ENCODE measurements around the gene DOCK4. TPM values are rescaled to one million over a fixed set of nuclear protein-coding genes. Genes with fewer than 3 reads are reported as not detected.

Gene DOCK4
- total RNA-seq, 1 experiment from 2014 or later, result 4.9 TPM

DNA sequence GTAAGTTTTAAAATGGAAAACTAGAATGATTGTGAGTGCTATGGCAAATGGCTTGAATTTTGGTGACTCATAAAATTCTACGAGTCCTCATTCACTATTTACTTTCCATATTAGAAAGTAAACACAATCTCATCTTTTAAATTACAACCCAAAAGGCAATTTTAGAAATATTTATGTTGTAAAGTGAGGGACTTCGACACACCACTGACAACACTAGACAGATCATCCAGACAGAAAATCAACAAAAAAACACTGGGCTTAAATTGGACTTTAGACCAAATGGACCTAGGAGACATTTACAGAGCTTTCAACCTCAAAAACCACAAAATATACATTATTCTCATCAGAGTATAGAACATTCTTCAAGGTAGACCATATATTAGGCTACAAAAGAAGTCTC is 30.4 kb upstream of the DOCK4 start:
- Histone ChIP-seq H3K27ac (ENCODE audit: insufficient read length, low read depth, low read length) (no peak overlapping the region), H3T11ph (ENCODE audit: low read length) (no peak overlapping the region), H3K14ac (ENCODE audit: insufficient read depth, low read length) (no peak overlapping the region), H2AK5ac (ENCODE audit: insufficient read length, low read length) (no peak overlapping the region), H3K9me3 (ENCODE audit: control insufficient read depth, low read depth, low read length) (no peaks in the 10 kb centered on the region), H3K56ac (ENCODE audit: insufficient read length, low read depth, low read length) (no peak overlapping the region), H3K4me2 (ENCODE audit: insufficient read depth, insufficient read length, low read length) (no peak overlapping the region), H2BK15ac (ENCODE audit: low read depth, low read length) (no peak overlapping the region), H4K91ac (ENCODE audit: insufficient read length, low read depth, low read length) (no peak overlapping the region), H3K9ac (ENCODE audit: extremely low read depth, insufficient read length, low read length) (no peak overlapping the region), H3K79me1 (ENCODE audit: insufficient read depth, low read depth, low read length, poor library complexity, severe bottlenecking) (peaks cover 7% of the 10 kb centered on the region), H4K20me1 (ENCODE audit: control insufficient read depth, insufficient read depth, insufficient read length) (no peaks in the 10 kb centered on the region), H4K5ac (ENCODE audit: insufficient read length, low read depth, low read length) (no peak overlapping the region), H2BK120ac (ENCODE audit: low read depth, low read length, poor library complexity, severe bottlenecking) (no peak overlapping the region), H3K4me1 (ENCODE audit: insufficient read depth, low read length) (no peaks in the 10 kb centered on the region), H3K79me2 (ENCODE audit: insufficient read depth, low read length) (peaks cover 4% of the 10 kb centered on the region; the same call in 1 of the 2 replicates), H3K23ac (ENCODE audit: insufficient read length, low read depth, low read length) (no peak overlapping the region), H2AFZ (ENCODE audit: low read length) (no peak overlapping the region), H3K18ac (ENCODE audit: insufficient read length, low read depth, low read length) (no peak overlapping the region), H2BK12ac (ENCODE audit: insufficient read length, low read depth, low read length) (no peak overlapping the region), H2BK5ac (ENCODE audit: insufficient read length, low read length) (no peak overlapping the region), H2BK20ac (ENCODE audit: low read depth, low read length, poor library complexity, severe bottlenecking) (no peak overlapping the region), H3K4ac (ENCODE audit: low read depth, low read length) (no peak overlapping the region), H3K23me2 (ENCODE audit: insufficient read length, low read depth, low read length, poor library complexity, severe bottlenecking) (no peaks in the 10 kb centered on the region), H3K27me3 (ENCODE audit: insufficient read depth, low read length) (no peaks in the 10 kb centered on the region), H4K8ac (replicated peaks; ENCODE audit: insufficient read length, low read depth, low read length) (no peak overlapping the region)
- no peak for DNase-seq
- WGBS (ENCODE audit: extremely low coverage, insufficient read length, low lambda C conversion rate), result no CpG with 5 or more reads among the region's 2 CpGs
- Mint-ChIP-seq H3K4me3 (no peak overlapping the region), H3K9me3 (peaks cover 0 to 3% of the 10 kb centered on the region in 2 experiments; a peak in 3 of 5 replicates), H3K27me3 (ENCODE audit: low read depth) (no peaks in the 10 kb centered on the region), H3K27ac (no peak overlapping the region), H3K36me3 (ENCODE audit: insufficient read depth in 1 of 3, low read depth in 3 of 3) (peaks cover 0 to 13% (median 0%) of the 10 kb centered on the region in 3 experiments; a peak in 3 of 7 replicates), H3K4me1 (peaks cover 9 to 10% of the 10 kb centered on the region in 2 experiments)
- TF ChIP-seq, protein P1, sequence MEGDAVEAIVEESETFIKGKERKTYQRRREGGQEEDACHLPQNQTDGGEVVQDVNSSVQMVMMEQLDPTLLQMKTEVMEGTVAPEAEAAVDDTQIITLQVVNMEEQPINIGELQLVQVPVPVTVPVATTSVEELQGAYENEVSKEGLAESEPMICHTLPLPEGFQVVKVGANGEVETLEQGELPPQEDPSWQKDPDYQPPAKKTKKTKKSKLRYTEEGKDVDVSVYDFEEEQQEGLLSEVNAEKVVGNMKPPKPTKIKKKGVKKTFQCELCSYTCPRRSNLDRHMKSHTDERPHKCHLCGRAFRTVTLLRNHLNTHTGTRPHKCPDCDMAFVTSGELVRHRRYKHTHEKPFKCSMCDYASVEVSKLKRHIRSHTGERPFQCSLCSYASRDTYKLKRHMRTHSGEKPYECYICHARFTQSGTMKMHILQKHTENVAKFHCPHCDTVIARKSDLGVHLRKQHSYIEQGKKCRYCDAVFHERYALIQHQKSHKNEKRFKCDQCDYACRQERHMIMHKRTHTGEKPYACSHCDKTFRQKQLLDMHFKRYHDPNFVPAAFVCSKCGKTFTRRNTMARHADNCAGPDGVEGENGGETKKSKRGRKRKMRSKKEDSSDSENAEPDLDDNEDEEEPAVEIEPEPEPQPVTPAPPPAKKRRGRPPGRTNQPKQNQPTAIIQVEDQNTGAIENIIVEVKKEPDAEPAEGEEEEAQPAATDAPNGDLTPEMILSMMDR (conservative IDR thresholded peaks at IDR 0.05), result no peak
